ENCODE results near the gene CNTN5.

CNTN5 gene

DNA sequence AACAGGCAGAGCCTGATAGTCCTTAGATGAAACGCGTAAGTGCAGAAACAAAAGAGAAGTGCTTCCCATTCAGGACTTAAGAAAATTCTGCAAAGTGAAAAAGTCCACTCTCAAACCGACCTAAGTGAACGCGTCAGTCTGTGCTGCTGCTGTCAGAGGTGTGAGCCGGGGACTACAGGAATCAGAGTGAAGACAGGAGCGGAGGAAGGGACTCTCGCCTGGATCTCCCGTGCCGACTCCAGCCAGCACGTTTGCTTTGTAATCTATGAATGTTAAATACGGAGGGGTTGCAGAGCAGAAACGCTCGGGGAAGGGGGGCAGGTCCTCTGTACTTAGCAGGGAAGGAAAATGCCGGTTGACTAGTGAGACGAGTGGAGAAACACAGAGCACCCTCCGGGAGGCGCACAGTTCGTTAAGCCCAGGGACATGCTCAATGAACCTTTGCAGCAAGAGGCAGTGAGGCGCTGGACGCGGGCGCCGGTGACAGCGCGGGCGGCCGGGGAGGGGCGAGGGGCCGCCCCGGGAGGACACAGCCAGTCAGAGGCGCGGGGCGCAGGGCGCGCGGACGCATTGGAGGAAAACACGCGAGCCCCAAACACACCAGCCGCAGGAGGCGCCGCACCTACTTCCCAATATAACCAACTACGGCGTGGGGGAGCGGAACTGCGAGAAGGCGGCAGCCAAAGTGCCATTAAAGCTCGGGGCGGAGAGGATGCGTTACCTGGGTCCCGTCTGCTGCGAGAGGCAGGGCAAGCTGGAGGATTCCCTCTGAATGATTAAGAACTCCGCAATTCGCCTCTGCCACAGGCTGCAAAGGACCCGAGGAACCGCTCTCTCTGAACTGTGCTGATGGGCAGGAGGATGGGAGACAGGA is at the start of gene CNTN5:
Gene CNTN5, plus strand, starts transcription at position 598 of the 874 bp plus-strand sequence.
- peaks cover 6 to 27% (median 20%) of the 10 kb centered on the region in 11 experiments; a peak in 17 of 22 replicates for H3K27me3 ChIP-seq
- H3K9me3 ChIP-seq (replicated peaks in 1 of 11) = no peaks in the 10 kb centered on the region
- no peaks in the 10 kb centered on the region for H4K20me1 ChIP-seq
- no peaks in the 10 kb centered on the region for H3K36me3 ChIP-seq
- peak within 1 kb of the TSS; percentile 80 to 99 (median 91) for H3K4me2 ChIP-seq
- peak within 1 kb of the TSS; percentile 51 to 71 (median 62) for H3K4me3 ChIP-seq
- no peak within 1 kb of the TSS for H3K27ac ChIP-seq
- TF ChIP-seq Cebpa-rat (IDR thresholded peaks at IDR 0.05) = no peak
- peak within 1 kb of the TSS; percentile 21 to 57 (median 52); a peak in 16 of 22 replicates for H3K9ac ChIP-seq
- H3K4me1 ChIP-seq = peaks cover 0 to 20% (median 4%) of the 10 kb centered on the region in 10 experiments; a peak in 7 of 20 replicates

DNA sequence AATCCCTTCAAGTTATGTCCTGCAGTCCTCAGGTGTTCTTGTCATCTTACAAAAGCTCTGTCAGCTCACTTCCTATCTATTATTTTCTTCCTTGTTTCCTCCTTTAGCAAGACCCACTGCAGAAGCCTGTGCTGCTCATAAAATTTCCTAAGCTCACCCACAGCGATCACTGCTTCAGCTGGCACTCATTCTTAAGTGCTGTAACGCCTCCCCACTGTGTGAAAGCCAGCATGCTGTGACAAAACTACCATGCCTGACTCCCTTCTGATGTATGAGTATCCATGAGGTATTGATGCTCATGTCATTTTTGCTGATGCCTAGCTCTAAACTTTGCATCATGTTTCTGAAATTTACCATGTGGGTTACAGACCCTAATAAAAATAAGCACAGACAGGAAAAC is 41.5 kb upstream of the CNTN5 start:
- Histone ChIP-seq H3K4me1 (no peaks in the 10 kb centered on the region), H3K27ac (no peak overlapping the region), H3K4me2 (no peak overlapping the region), H3K9me3 (replicated peaks in 1 of 11) (peaks cover 0 to 12% (median 9%) of the 10 kb centered on the region in 11 experiments; a peak in 12 of 22 replicates), H3K36me3 (no peaks in the 10 kb centered on the region), H4K20me1 (no peaks in the 10 kb centered on the region), H3K4me3 (no peak overlapping the region), H3K9ac (no peak overlapping the region), H3K27me3 (no peaks in the 10 kb centered on the region)
- no peak for TF ChIP-seq Cebpa-rat (IDR thresholded peaks at IDR 0.05)

DNA sequence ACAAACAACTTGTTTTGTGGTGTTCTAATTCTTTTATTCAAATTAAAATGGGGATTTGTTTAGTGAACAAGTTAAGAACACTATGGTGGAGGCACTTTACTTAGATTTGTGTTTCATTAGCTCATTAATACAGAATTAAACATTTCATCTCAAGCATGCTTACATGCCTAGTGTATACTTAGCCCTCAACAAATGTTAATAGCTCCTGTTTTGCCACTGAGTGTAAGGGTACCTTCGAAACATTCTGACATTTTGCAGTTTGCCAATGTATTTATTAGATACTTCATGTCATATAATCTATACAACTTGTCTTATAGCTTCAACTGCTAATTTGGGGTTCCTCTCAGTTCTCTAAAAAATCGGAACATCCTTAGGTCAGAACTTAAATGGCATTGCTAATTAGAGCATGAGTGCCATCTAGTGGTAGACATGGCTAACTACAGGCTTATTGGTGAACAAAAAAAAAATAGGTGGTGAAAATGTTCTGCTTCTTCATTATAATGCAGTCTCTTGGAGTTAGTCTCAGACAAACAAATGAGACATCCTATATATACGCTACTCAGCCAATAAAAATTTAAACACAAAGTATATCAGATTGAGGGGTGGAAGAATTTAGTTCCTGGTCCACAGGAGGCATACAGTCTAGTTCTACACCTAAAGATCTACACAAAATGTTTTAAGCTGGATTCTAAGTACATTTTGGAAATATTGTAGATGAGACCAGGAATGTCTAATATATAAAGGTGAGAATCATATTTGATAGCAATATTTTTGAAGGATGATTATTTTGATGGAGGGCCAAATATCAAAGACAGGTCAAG is 4.9 kb upstream of the CNTN5 start:
- Histone ChIP-seq H3K27me3 (peaks cover 4 to 19% (median 13%) of the 10 kb centered on the region in 11 experiments; a peak in 17 of 22 replicates), H3K9me3 (replicated peaks in 1 of 11) (no peaks in the 10 kb centered on the region), H3K9ac (no peak overlapping the region), H3K4me2 (no peak overlapping the region), H3K36me3 (no peaks in the 10 kb centered on the region), H3K4me1 (peaks cover 0 to 14% (median 4%) of the 10 kb centered on the region in 10 experiments; a peak in 6 of 20 replicates), H3K4me3 (no peak overlapping the region), H4K20me1 (no peaks in the 10 kb centered on the region), H3K27ac (no peak overlapping the region)
- TF ChIP-seq Cebpa-rat (IDR thresholded peaks at IDR 0.05) = no peak

DNA sequence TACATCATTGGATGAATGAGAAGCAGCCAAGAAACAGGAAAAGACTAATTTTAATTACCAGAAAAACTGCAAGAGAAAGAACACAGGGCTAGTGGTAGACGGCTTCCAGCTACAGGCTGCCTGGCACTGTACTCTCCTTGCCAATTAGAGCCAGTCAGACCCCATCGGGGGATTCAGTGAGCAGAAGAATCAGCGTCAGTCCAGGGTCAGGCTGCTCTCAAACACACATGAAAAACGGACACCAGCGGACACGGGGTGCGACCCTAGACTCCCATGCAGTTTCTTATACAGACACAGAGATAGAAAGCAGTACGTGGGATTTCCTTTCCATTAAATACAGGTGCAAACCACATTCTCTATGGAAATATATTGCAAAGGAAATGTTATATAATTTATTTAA is 1.1 kb upstream of the CNTN5 start:
- H3K27ac ChIP-seq = no peak overlapping the region
- H3K9ac ChIP-seq = no peak overlapping the region
- H3K4me3 ChIP-seq = peak overlapping the region in 1 of 10 experiments; percentile 52; a peak in 2 of 20 replicates
- no peaks in the 10 kb centered on the region for H3K9me3 ChIP-seq (replicated peaks in 1 of 11)
- H3K27me3 ChIP-seq = peaks cover 6 to 27% (median 20%) of the 10 kb centered on the region in 11 experiments; a peak in 17 of 22 replicates
- no peaks in the 10 kb centered on the region for H4K20me1 ChIP-seq
- peaks cover 0 to 20% (median 4%) of the 10 kb centered on the region in 10 experiments; a peak in 7 of 20 replicates for H3K4me1 ChIP-seq
- H3K36me3 ChIP-seq = no peaks in the 10 kb centered on the region
- no peak for TF ChIP-seq Cebpa-rat (IDR thresholded peaks at IDR 0.05)
- peak overlapping the region; percentile 80 to 99 (median 91); a peak in 17 of 22 replicates for H3K4me2 ChIP-seq

DNA sequence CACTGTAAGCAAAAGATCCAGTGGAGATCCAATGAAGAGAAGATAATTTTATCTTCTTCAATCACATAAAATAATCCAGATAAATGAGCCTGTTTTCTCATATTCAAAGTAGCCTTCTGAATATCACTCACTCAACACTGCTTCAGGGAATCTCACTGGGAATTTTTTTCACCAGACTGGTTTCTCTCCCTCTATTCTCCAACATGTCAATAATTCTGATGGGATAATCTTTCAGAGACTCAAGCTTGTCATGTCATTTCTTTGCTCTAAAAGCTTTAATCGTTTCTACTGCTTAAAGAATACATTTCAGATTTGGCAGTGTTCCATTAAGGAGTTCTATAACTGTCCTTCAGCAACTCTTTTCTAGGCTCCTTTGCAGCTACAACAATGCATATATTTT is 16.3 kb downstream of the CNTN5 start:
- H3K4me2 ChIP-seq = no peak overlapping the region
- no peak for TF ChIP-seq Cebpa-rat (IDR thresholded peaks at IDR 0.05)
- H3K9ac ChIP-seq = no peak overlapping the region
- no peaks in the 10 kb centered on the region for H3K9me3 ChIP-seq (replicated peaks in 1 of 11)
- no peaks in the 10 kb centered on the region for H3K27me3 ChIP-seq
- H3K27ac ChIP-seq = no peak overlapping the region
- H4K20me1 ChIP-seq = no peaks in the 10 kb centered on the region
- no peak overlapping the region for H3K4me3 ChIP-seq
- no peaks in the 10 kb centered on the region for H3K36me3 ChIP-seq
- H3K4me1 ChIP-seq = no peaks in the 10 kb centered on the region

DNA sequence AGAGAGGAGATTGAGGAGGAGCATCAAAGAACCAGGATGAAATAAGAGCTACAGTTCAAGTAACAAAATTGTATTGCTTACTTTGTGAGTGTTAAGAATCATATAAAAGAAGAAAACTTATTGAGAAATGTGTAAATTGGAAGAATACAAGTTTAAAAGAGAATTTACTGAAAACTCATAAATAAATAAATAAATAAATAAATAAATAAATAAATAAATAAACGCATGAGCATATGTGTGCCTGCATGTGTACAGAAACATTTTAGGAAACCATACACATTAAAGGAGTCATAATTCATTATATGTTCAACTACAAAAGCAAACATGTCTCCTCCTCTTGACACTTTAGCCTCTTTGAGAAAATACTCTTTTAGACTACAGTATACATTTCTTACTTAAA is 42.6 kb downstream of the CNTN5 start:
- no peaks in the 10 kb centered on the region for H3K36me3 ChIP-seq
- no peak overlapping the region for H3K9ac ChIP-seq
- no peak for TF ChIP-seq Cebpa-rat (IDR thresholded peaks at IDR 0.05)
- no peaks in the 10 kb centered on the region for H3K9me3 ChIP-seq (replicated peaks in 1 of 11)
- H3K4me3 ChIP-seq = no peak overlapping the region
- H3K4me2 ChIP-seq = no peak overlapping the region
- peaks cover 0 to 5% (median 0%) of the 10 kb centered on the region in 10 experiments; a peak in 1 of 20 replicates for H3K4me1 ChIP-seq
- no peak overlapping the region for H3K27ac ChIP-seq
- no peaks in the 10 kb centered on the region for H3K27me3 ChIP-seq
- H4K20me1 ChIP-seq = no peaks in the 10 kb centered on the region

DNA sequence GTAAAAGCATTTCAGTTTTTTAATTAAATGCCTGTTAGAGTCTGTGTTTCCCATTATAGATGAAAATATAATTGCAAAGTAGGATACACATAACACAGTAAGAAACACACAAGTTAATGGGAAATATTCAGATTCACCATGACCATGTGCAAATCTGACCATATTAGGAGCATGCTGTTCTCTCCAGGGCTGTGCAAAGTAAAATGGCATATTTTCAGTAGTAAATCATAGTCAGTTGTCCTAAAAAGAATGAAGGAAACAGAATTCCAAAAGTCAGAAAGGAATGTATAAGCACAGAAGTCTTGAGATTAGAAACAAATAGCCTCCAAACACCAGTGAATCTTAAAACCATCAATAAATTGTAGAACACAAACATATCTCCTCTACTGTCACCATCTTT is 44.4 kb downstream of the CNTN5 start:
- H4K20me1 ChIP-seq = no peaks in the 10 kb centered on the region
- no peaks in the 10 kb centered on the region for H3K27me3 ChIP-seq
- no peak overlapping the region for H3K27ac ChIP-seq
- no peak overlapping the region for H3K9ac ChIP-seq
- no peaks in the 10 kb centered on the region for H3K36me3 ChIP-seq
- H3K4me2 ChIP-seq = no peak overlapping the region
- no peak for TF ChIP-seq Cebpa-rat (IDR thresholded peaks at IDR 0.05)
- no peak overlapping the region for H3K4me3 ChIP-seq
- peaks cover 0 to 10% (median 2%) of the 10 kb centered on the region in 10 experiments; a peak in 3 of 20 replicates for H3K4me1 ChIP-seq
- no peaks in the 10 kb centered on the region for H3K9me3 ChIP-seq (replicated peaks in 1 of 11)

DNA sequence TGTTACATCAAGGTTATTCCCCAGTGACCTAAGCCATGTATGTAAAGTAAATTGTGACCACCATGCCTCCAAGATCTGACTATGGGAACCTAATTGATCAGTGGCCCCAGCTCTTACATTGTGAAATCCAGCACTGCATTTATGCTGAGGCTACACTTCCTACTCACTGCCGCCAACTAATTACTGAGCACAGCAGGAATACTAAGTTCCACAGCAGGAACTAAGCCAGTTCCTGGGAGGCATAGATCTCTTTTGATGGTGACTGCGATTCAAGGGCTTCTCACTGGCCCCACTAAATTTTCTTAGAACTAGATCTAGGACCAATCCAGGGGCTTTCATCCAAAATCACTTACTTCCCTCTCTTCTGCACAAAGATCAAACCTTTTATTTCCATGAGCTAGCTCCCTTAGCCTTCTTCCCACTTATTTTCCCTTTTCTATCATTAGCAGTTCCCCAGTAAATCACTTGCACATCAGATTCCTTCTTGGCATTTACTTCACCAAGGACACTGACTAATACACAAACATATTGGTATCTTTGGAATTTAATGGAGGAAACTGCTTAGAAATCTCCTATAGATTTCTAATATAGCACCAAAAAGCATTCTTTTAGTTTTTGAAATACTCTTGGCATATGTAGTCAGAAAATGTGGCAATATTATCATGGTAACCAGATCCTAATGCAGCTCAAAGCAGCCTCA is 46.0 kb downstream of the CNTN5 start:
- Histone ChIP-seq H3K4me2 (peak overlapping the region in 1 of 11 experiments; percentile 28; a peak in 1 of 22 replicates), H4K20me1 (no peaks in the 10 kb centered on the region), H3K4me3 (no peak overlapping the region), H3K27ac (no peak overlapping the region), H3K9me3 (replicated peaks in 1 of 11) (no peaks in the 10 kb centered on the region), H3K36me3 (no peaks in the 10 kb centered on the region), H3K27me3 (no peaks in the 10 kb centered on the region), H3K4me1 (peaks cover 0 to 13% (median 2%) of the 10 kb centered on the region in 10 experiments; a peak in 3 of 20 replicates), H3K9ac (no peak overlapping the region)
- TF ChIP-seq Cebpa-rat (IDR thresholded peaks at IDR 0.05) = no peak
